AG04450 (cell line): ENCODE data around the gene TDG. TPM values are rescaled to one million over a fixed set of nuclear protein-coding genes. Genes with fewer than 3 reads are reported as not detected.
A peak's percentile ranks its signal among the peaks of the same experiment; 100 is the strongest.

Source experiments
- CTCF ChIA-PET: fragments of 300-600, 350-600 bp; formaldehyde crosslinking; extraction: SDS; loops from one replicate; lab custom pipeline; 2022; ENCODE audit warnings: antibody characterized with exemption, inconsistent platforms; lab: Charles Lee
- POLR2A ChIA-PET: fragments of 350-600 bp; formaldehyde crosslinking; extraction: SDS; loops from one replicate; lab custom pipeline; 2021; ENCODE audit warnings: antibody characterized with exemption, inconsistent platforms; lab: Yijun Ruan, JAX
- DNase-seq: peaks from one replicate; pipeline ENCODE4 v3.0.0-alpha.2; 2011; ENCODE audit warnings: low read depth, low spot score
- H3K27ac ChIP-seq: one replicate; pipeline ENCODE4 v1.5.1; 2012; ENCODE audit warnings: low read depth, low read length, control low read depth
- H3K27me3 ChIP-seq: one replicate; pipeline ENCODE4 v1.6.0; 2012; ENCODE audit warnings: low read length; ENCODE audit not compliant: control insufficient read depth, insufficient read depth
- H3K4me3 ChIP-seq: 2 replicates; pipeline ENCODE4 v1.5.1; 2011; ENCODE audit warnings: mild to moderate bottlenecking, low read depth, low read length, control low read depth
- H3K9me3 ChIP-seq: 2 replicates; pipeline ENCODE4 v1.5.1; 2012; ENCODE audit warnings: low read length; ENCODE audit not compliant: control insufficient read depth, insufficient read depth
- polyA plus RNA-seq: library from polyadenylated mRNA; depleted of rRNA; stranded (reverse); fragments of >200 nt; gene quantifications from 2 replicates; pipeline ENCODE4 v1.2.3, GENCODE V29; 2011
- TF ChIP-seq, protein P1 (sequence below): IDR thresholded peaks from 2 replicates; pipeline ENCODE4 v1.5.1; 2011; ENCODE audit warnings: low read depth, low read length, control low read depth, inconsistent platforms

Gene TDG
- polyA plus RNA-seq, 1 experiment, result 28.4 TPM

DNA sequence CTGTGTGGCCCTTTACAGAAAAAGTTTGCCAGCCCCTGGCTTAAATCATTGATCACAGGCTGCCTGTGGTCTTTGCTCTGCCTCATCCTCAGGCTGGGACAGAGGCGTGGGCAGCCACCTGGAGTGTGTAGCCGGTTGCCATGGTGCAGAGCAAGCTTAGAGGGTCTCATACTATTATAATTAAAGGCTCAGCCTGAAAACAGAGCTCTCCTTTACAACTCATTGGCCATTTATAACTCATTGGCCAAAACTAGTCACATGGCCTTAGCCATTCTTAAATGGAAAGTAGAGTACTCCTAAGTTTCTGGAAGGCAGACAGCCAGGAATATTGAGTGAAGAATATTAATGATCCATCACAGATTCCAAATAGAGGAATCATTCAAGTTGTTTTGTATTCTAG is 32.4 kb upstream of the TDG start:
- H3K27ac ChIP-seq, result no peak overlapping the region
- DNase-seq, result no peak
- H3K27me3 ChIP-seq, result no peaks in the 10 kb centered on the region
- CTCF ChIA-PET, result interaction anchor here (0.5 kb wide), 1 partner anchor 63 kb away, joined by 5 read pairs; no protein-coding TSS in a partner anchor
- no peaks in the 10 kb centered on the region for H3K9me3 ChIP-seq
- POLR2A ChIA-PET, result no interaction called here
- TF ChIP-seq, protein P1, sequence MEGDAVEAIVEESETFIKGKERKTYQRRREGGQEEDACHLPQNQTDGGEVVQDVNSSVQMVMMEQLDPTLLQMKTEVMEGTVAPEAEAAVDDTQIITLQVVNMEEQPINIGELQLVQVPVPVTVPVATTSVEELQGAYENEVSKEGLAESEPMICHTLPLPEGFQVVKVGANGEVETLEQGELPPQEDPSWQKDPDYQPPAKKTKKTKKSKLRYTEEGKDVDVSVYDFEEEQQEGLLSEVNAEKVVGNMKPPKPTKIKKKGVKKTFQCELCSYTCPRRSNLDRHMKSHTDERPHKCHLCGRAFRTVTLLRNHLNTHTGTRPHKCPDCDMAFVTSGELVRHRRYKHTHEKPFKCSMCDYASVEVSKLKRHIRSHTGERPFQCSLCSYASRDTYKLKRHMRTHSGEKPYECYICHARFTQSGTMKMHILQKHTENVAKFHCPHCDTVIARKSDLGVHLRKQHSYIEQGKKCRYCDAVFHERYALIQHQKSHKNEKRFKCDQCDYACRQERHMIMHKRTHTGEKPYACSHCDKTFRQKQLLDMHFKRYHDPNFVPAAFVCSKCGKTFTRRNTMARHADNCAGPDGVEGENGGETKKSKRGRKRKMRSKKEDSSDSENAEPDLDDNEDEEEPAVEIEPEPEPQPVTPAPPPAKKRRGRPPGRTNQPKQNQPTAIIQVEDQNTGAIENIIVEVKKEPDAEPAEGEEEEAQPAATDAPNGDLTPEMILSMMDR, result no peak
- peak overlapping the region; percentile 89 for H3K4me3 ChIP-seq

DNA sequence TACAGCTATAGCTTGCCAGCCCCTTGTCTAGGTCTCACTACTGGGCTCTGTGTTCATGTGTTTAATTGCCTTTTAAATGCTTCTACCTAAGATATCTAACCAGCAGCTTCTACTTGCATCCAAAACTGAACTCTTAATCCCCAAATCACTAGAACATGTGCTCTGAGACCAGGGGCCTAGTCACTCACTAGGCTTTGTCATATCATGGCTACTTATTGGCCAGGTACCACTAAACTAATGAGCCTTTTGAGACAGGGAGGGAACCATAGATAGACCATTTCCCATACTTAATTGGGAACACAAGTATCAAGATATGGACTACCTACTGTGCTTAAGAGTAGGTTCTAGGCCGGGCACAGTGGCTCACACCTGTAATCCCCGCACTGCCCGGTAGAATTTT is 29.0 kb upstream of the TDG start:
- ChIA-PET POLR2A (no interaction called here), CTCF (interaction anchor here (0.7 to 1.0 kb wide), 3 partner anchors 13 to 64 kb away, joined by 3 read pairs; no protein-coding TSS in a partner anchor)
- Histone ChIP-seq H3K9me3 (no peaks in the 10 kb centered on the region), H3K27ac (no peak overlapping the region), H3K4me3 (no peak overlapping the region), H3K27me3 (no peaks in the 10 kb centered on the region)
- TF ChIP-seq, protein P1, result no peak
- DNase-seq, result no peak

DNA sequence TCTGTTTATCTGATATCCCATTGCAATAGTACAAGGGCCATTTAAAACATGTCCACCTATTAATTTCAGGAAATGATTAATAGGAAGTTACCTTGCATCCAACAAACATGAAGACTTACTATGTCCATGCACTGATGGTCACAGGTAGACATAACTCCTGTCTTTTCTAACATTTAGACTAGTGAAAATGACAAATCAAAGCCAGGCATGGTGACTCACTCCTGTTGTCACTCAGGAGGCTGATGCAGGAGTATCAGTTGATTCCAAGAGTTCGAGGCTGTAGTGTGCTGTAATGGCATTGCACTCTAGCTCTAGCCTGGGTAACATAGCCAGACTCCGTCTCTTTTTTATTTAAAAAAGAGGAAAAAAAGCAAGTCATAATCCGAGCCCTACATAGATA is 20.7 kb upstream of the TDG start:
- Histone ChIP-seq H3K9me3 (no peaks in the 10 kb centered on the region), H3K27me3 (no peaks in the 10 kb centered on the region), H3K27ac (no peak overlapping the region), H3K4me3 (no peak overlapping the region)
- DNase-seq, result no peak
- CTCF ChIA-PET, result interaction anchor here (0.5 kb wide), 1 partner anchor 75 kb away, joined by 4 read pairs; no protein-coding TSS in a partner anchor
- TF ChIP-seq, protein P1, result no peak
- POLR2A ChIA-PET, result interaction anchor here (1.0 kb wide), 1 partner anchor 15 kb away, joined by 4 read pairs; the partner anchor contains the start of gene HSP90B1

DNA sequence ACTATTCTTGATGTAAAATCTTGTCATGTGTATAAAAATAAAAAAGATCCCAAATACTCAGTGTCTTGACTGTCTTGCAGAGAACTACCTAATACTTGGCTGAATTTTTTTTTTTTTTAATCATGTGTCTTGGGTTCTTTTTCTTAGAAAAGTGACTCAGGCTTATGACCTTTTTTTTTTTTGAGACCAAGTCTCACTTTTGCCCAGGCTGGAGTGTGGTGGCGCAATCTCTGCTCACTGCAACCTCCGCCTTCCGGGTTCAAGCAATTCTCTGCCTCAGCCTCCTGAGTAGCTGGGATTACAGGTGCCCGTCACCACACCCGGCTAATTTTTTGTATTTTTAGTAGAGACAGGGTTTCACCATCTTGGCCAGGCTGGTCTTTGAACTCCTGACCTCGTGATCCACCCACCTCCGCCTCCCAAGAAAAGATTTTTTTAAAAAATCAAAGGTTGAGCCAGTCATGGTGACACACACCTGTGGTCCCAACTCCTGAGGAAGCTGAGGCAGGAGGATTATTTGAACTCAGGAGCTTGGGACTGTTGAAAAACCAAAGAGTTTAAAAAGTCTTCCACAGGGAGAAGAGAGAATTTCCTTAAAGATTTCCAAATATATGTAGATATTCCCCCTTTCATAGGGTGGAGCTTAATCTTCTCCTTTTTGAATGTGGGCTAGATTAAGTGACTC is 17.7 kb upstream of the TDG start:
- ChIA-PET POLR2A (no interaction called here), CTCF (no interaction called here)
- DNase-seq, result no peak
- TF ChIP-seq, protein P1, result no peak
- Histone ChIP-seq H3K9me3 (no peaks in the 10 kb centered on the region), H3K27me3 (no peaks in the 10 kb centered on the region), H3K4me3 (no peak overlapping the region), H3K27ac (no peak overlapping the region)

DNA sequence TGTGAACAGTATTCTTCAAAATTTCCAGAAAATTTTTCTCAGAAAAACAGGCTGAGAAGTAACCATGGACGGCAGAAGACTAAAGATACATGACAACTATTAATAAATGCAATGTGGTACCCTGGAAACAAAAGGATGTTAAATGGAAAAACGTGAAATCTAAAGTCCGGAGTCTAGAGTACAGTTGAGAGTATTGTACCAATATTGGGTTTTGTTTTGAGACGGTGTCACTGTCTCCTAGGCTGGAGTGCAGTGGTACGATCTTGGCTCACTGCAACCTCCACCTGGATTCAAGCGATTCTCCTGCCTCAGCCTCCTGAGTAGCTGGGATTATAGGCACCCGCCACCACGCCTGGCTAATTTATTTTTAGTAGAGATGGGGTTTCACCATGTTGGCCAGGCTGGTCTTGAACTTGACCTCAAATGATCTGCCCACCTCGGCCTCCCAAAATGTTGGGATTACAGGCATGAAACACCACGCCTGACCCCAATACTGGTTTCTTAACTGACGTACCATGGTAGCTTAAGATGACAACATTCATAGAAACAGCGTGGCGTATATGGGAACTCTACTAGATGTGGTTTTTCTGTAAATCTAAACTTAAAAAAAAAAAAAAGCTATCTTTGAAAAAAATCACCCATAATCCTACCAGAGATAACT is 16.8 kb upstream of the TDG start:
- no peak for DNase-seq
- no peaks in the 10 kb centered on the region for H3K27me3 ChIP-seq
- H3K4me3 ChIP-seq, result no peak overlapping the region
- no peaks in the 10 kb centered on the region for H3K9me3 ChIP-seq
- POLR2A ChIA-PET, result interaction anchor here (0.9 to 2.1 kb wide), 2 partner anchors 9 to 19 kb away, joined by 6 to 7 read pairs; partner anchors contain the start of gene HSP90B1
- H3K27ac ChIP-seq, result no peak overlapping the region
- TF ChIP-seq, protein P1, result no peak
- CTCF ChIA-PET, result interaction anchor here (0.6 kb wide), 1 partner anchor 12 kb away, joined by 3 read pairs; no protein-coding TSS in a partner anchor
